ENCODE data around the gene HIRIP3.

HIRIP3 gene

DNA sequence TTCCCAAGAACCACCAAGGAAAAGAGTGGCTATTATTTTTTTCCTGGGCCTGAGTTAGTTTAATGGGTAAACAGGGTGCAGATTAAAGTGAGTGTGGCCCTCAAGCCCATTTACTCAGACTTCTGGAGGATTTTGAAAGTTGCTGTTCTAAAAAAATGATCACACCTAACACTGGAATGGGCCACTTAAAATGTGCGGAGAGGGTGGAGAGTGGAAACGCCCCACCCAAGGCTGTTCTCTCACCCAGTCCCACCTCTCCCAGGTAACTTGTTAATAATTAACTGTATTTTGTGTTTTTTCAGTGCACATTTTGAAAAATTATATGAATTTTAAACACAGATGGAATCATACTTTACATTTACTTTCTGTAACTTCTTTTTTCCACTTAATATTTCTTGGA lies 5.4 kb downstream of the HIRIP3 start:
- no peak for DNase-seq (ENCODE audit: low read depth)
- TF ChIP-seq, protein P1, sequence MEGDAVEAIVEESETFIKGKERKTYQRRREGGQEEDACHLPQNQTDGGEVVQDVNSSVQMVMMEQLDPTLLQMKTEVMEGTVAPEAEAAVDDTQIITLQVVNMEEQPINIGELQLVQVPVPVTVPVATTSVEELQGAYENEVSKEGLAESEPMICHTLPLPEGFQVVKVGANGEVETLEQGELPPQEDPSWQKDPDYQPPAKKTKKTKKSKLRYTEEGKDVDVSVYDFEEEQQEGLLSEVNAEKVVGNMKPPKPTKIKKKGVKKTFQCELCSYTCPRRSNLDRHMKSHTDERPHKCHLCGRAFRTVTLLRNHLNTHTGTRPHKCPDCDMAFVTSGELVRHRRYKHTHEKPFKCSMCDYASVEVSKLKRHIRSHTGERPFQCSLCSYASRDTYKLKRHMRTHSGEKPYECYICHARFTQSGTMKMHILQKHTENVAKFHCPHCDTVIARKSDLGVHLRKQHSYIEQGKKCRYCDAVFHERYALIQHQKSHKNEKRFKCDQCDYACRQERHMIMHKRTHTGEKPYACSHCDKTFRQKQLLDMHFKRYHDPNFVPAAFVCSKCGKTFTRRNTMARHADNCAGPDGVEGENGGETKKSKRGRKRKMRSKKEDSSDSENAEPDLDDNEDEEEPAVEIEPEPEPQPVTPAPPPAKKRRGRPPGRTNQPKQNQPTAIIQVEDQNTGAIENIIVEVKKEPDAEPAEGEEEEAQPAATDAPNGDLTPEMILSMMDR (conservative IDR thresholded peaks at IDR 0.05; ENCODE audit: low read length), result no peak
- H3K4me3 ChIP-seq (ENCODE audit: low read length), result no peak overlapping the region

DNA sequence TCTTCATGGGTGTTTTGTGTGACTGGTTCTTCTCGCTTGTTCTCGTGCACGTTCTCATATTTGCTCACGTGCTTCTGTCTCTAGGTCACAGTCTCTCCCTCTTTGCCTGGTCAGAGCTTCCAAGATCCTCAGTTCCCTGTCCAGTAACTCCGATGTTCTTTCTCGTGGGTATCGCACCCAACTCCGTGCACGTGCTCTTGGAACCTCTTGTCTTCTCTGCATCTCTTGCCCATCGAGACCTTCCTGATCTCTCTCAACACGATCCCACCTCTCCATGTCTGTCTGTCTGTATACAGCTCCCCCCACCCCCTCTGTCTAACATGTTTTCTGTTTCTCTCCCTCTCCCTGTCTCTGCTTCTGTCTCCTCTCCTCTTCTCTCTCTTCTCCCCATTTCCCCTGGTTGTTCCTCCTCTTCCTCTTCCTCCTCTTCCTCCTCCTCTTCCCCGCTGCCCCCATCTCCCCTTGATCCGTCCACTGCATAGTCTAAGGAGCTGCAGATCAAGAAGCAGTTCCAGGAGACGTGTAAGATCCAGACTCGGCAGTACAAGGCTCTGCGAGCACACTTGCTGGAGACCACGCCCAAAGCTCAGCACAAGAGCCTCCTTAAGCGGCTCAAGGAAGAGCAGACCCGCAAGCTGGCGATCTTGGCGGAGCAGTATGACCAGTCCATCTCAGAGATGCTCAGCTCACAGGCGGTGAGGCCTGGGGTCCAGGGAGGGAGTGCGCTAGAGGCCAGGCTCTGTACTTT lies 6.1 kb downstream of the HIRIP3 start:
- TF ChIP-seq, protein P1 (conservative IDR thresholded peaks at IDR 0.05; ENCODE audit: low read length), result no peak

DNA sequence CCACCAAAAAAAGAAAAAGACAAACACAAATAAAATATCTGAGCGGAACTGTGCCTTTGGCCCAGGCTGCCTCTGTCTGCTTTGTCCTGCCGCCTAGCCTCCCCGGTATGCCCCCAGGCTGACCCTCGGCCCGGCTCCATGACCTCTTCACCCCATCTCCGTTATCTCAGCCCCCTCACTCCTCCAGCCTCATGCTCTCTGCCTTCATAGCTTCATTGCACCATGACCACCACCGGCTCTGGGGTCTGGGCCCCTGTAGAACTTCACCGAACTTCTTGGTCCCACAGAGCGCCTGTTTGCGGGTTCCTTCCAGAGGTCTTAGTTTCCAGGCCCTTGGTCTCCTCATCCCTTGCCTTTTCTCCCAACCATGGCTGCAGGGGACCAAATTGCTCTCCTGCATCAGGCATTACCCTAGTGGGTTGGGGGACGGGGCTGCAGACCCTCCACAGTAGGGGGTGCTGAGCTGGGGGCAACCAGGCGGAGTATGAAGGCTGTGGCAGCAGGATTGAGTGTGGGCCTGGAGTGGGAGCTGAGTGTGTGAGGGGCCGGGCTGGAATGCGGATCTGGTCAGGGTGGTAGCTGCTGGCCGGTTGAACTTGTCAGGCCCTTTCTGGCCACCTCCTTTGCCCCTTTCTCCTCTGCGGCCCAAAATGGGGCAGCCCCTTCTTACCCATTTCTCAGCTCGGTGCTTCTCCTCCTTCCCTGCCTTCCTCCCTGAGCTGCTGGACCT lies 6.9 kb downstream of the HIRIP3 start:
- H3K4me3 ChIP-seq (ENCODE audit: low read length), result no peak overlapping the region
- no peak for DNase-seq (ENCODE audit: low read depth)
- TF ChIP-seq, protein P1 (conservative IDR thresholded peaks at IDR 0.05; ENCODE audit: low read length), result no peak

More for the DNA sequence above, 6.1 kb downstream of the HIRIP3 start:
- DNase-seq (ENCODE audit: low read depth), result no peak
- no peak overlapping the region for H3K4me3 ChIP-seq (ENCODE audit: low read length)

DNA sequence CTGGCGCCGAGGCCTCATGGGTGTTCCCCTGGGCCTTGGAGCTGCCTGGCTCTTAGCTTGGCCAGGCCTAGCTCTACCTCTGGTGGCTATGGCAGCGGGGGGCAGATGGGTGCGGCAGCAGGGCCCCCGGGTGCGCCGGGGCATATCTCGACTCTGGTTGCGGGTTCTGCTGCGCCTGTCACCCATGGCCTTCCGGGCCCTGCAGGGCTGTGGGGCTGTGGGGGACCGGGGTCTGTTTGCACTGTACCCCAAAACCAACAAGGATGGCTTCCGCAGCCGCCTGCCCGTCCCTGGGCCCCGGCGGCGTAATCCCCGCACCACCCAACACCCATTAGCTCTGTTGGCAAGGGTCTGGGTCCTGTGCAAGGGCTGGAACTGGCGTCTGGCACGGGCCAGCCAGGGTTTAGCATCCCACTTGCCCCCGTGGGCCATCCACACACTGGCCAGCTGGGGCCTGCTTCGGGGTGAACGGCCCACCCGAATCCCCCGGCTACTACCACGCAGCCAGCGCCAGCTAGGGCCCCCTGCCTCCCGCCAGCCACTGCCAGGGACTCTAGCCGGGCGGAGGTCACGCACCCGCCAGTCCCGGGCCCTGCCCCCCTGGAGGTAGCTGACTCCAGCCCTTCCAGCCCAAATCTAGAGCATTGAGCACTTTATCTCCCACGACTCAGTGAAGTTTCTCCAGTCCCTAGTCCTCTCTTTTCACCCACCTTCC lies 7.9 kb downstream of the HIRIP3 start:
- H3K4me3 ChIP-seq (ENCODE audit: low read length), result no peak overlapping the region
- DNase-seq (ENCODE audit: low read depth), result no peak
- TF ChIP-seq, protein P1 (conservative IDR thresholded peaks at IDR 0.05; ENCODE audit: low read length), result no peak

DNA sequence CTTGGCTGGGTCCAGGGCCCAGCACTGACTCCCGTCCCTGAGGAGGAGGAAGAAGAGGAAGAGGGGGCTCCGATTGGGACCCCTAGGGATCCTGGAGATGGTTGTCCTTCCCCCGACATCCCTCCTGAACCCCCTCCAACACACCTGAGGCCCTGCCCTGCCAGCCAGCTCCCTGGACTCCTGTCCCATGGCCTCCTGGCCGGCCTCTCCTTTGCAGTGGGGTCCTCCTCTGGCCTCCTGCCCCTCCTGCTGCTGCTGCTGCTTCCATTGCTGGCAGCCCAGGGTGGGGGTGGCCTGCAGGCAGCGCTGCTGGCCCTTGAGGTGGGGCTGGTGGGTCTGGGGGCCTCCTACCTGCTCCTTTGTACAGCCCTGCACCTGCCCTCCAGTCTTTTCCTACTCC lies 8.5 kb downstream of the HIRIP3 start:
- no peak overlapping the region for H3K4me3 ChIP-seq (ENCODE audit: low read length)
- TF ChIP-seq, protein P1 (conservative IDR thresholded peaks at IDR 0.05; ENCODE audit: low read length), result no peak
- no peak for DNase-seq (ENCODE audit: low read depth)

DNA sequence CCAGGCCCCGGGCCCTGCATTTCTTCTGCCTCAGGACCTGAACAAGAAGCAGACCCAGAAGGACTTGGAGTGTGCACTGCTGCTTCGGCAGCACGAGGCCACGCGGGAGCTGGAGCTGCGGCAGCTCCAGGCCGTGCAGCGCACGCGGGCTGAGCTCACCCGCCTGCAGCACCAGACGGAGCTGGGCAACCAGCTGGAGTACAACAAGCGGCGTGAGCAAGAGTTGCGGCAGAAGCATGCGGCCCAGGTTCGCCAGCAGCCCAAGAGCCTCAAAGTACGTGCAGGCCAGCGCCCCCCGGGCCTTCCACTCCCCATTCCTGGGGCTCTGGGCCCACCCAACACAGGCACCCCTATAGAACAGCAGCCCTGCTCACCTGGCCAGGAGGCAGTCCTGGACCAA lies 9.2 kb downstream of the HIRIP3 start:
- no peak overlapping the region for H3K4me3 ChIP-seq (ENCODE audit: low read length)
- TF ChIP-seq, protein P1 (conservative IDR thresholded peaks at IDR 0.05; ENCODE audit: low read length), result no peak
- DNase-seq (ENCODE audit: low read depth), result no peak
